Measurements from ENCODE around the gene EPHA5. TPM values are rescaled to one million over a fixed set of nuclear protein-coding genes. Genes with fewer than 3 reads are reported as not detected.

EPHA5 gene
- total RNA-seq, 1 experiment from 2014 or later = 0.04 TPM

DNA sequence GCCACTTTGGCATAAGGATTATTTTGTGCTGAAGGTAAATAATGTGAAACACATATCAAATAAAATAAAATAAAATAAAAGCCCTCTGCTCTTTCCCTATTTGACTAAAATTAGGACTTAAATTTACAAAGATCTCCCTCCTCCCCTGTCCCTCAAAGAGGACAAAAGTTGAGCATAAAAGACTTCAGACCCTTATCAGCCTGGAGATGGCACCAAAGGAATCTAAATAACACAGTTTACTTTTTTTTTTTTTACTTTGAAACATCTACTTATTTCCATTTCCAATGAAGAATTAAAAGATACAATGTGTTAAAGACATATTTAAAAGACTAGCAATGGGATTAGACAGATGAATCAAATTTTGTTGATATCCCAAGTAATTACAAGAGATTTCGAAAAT, 89.7 kb downstream of the EPHA5 start:
- Mint-ChIP-seq H3K27ac (no peak overlapping the region), H3K9me3 (no peaks in the 10 kb centered on the region)
- ATAC-seq = peak; percentile 30; the same call in 1 of the 2 replicates

DNA sequence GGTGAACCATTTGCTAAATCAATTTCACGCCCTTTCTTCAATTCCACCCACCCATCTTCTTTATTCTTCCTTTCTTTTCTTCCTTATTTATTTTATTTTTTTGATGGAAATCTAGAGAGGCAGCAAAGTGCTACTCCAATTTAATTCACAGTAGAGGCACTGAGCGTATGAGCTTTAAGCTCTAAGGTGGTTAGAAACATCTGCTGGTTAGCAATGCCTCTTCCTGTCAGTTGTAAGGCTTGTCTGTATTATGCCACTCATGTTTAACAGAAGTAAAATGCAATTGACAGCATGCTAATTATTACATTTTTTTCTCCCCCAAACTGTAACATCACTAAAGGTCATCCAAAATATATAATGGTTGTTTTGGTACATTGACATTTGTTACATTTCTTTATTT, 103.8 kb downstream of the EPHA5 start:
- Mint-ChIP-seq H3K27me3 (ENCODE audit: low read depth) (no peaks in the 10 kb centered on the region), H3K4me3 (no peak overlapping the region), H3K27ac (no peak overlapping the region), H3K4me1 (peaks cover 9% of the 10 kb centered on the region), H3K36me3 (no peaks in the 10 kb centered on the region), H3K9me3 (no peaks in the 10 kb centered on the region)
- CTCF ChIA-PET = no interaction called here
- POLR2A ChIA-PET = no interaction called here
- ATAC-seq (no peak), DNase-seq (ENCODE audit: low spot score) (no peak)
- TF ChIP-seq, protein P1, sequence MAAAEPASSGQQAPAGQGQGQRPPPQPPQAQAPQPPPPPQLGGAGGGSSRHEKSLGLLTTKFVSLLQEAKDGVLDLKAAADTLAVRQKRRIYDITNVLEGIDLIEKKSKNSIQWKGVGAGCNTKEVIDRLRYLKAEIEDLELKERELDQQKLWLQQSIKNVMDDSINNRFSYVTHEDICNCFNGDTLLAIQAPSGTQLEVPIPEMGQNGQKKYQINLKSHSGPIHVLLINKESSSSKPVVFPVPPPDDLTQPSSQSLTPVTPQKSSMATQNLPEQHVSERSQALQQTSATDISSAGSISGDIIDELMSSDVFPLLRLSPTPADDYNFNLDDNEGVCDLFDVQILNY (CRISPR knock-in tag; IDR thresholded peaks at IDR 0.05) = no peak
- TF ChIP-seq ELF4 (CRISPR knock-in tag; IDR thresholded peaks at IDR 0.05; ENCODE audit: low read depth) = no peak
- TF ChIP-seq TP53 (CRISPR knock-in tag; IDR thresholded peaks at IDR 0.05) = no peak
- TF ChIP-seq, protein P2, sequence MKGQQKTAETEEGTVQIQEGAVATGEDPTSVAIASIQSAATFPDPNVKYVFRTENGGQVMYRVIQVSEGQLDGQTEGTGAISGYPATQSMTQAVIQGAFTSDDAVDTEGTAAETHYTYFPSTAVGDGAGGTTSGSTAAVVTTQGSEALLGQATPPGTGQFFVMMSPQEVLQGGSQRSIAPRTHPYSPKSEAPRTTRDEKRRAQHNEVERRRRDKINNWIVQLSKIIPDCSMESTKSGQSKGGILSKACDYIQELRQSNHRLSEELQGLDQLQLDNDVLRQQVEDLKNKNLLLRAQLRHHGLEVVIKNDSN (CRISPR knock-in tag; IDR thresholded peaks at IDR 0.05) = no peak
- TF ChIP-seq ZNF138 (CRISPR knock-in tag; conservative IDR thresholded peaks at IDR 0.05) = no peak
- no peak for TF ChIP-seq ZNF232 (CRISPR knock-in tag; IDR thresholded peaks at IDR 0.05)
- no peak for TF ChIP-seq CREB1 (CRISPR knock-in tag; IDR thresholded peaks at IDR 0.05)
- TF ChIP-seq, protein P3, sequence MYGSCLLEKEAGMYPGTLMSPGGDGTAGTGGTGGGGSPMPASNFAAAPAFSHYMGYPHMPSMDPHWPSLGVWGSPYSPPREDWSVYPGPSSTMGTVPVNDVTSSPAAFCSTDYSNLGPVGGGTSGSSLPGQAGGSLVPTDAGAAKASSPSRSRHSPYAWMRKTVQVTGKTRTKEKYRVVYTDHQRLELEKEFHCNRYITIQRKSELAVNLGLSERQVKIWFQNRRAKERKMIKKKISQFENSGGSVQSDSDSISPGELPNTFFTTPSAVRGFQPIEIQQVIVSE (CRISPR knock-in tag; IDR thresholded peaks at IDR 0.05; ENCODE audit: borderline replicate concordance) = no peak
- TF ChIP-seq, protein P4, sequence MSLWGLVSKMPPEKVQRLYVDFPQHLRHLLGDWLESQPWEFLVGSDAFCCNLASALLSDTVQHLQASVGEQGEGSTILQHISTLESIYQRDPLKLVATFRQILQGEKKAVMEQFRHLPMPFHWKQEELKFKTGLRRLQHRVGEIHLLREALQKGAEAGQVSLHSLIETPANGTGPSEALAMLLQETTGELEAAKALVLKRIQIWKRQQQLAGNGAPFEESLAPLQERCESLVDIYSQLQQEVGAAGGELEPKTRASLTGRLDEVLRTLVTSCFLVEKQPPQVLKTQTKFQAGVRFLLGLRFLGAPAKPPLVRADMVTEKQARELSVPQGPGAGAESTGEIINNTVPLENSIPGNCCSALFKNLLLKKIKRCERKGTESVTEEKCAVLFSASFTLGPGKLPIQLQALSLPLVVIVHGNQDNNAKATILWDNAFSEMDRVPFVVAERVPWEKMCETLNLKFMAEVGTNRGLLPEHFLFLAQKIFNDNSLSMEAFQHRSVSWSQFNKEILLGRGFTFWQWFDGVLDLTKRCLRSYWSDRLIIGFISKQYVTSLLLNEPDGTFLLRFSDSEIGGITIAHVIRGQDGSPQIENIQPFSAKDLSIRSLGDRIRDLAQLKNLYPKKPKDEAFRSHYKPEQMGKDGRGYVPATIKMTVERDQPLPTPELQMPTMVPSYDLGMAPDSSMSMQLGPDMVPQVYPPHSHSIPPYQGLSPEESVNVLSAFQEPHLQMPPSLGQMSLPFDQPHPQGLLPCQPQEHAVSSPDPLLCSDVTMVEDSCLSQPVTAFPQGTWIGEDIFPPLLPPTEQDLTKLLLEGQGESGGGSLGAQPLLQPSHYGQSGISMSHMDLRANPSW (CRISPR knock-in tag; conservative IDR thresholded peaks at IDR 0.05; ENCODE audit: low read depth) = no peak
- TF ChIP-seq, protein P5, sequence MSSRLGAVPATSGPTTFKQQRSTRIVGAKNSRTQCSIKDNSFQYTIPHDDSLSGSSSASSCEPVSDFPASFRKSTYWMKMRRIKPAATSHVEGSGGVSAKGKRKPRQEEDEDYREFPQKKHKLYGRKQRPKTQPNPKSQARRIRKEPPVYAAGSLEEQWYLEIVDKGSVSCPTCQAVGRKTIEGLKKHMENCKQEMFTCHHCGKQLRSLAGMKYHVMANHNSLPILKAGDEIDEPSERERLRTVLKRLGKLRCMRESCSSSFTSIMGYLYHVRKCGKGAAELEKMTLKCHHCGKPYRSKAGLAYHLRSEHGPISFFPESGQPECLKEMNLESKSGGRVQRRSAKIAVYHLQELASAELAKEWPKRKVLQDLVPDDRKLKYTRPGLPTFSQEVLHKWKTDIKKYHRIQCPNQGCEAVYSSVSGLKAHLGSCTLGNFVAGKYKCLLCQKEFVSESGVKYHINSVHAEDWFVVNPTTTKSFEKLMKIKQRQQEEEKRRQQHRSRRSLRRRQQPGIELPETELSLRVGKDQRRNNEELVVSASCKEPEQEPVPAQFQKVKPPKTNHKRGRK (CRISPR knock-in tag; IDR thresholded peaks at IDR 0.05; ENCODE audit: borderline replicate concordance) = no peak
- TF ChIP-seq NFYB (CRISPR knock-in tag; conservative IDR thresholded peaks at IDR 0.05; ENCODE audit: low read depth) = no peak
- TF ChIP-seq, protein P6, sequence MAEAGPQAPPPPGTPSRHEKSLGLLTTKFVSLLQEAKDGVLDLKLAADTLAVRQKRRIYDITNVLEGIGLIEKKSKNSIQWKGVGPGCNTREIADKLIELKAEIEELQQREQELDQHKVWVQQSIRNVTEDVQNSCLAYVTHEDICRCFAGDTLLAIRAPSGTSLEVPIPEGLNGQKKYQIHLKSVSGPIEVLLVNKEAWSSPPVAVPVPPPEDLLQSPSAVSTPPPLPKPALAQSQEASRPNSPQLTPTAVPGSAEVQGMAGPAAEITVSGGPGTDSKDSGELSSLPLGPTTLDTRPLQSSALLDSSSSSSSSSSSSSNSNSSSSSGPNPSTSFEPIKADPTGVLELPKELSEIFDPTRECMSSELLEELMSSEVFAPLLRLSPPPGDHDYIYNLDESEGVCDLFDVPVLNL (CRISPR knock-in tag; IDR thresholded peaks at IDR 0.05; ENCODE audit: borderline replicate concordance, low read depth) = no peak
- no peak for TF ChIP-seq NR2C2 (CRISPR knock-in tag; IDR thresholded peaks at IDR 0.05)
- TF ChIP-seq SMAD3 (CRISPR knock-in tag; IDR thresholded peaks at IDR 0.05; ENCODE audit: borderline replicate concordance) = no peak

More for the DNA sequence above, 89.7 kb downstream of the EPHA5 start:
- CTCF ChIA-PET = no interaction called here
- Mint-ChIP-seq H3K4me1 (peaks cover 19% of the 10 kb centered on the region), H3K36me3 (no peaks in the 10 kb centered on the region), H3K27me3 (ENCODE audit: low read depth) (no peaks in the 10 kb centered on the region), H3K4me3 (no peak overlapping the region)
- POLR2A ChIA-PET = no interaction called here
- DNase-seq (ENCODE audit: low spot score) = no peak
- TF ChIP-seq, protein P7, sequence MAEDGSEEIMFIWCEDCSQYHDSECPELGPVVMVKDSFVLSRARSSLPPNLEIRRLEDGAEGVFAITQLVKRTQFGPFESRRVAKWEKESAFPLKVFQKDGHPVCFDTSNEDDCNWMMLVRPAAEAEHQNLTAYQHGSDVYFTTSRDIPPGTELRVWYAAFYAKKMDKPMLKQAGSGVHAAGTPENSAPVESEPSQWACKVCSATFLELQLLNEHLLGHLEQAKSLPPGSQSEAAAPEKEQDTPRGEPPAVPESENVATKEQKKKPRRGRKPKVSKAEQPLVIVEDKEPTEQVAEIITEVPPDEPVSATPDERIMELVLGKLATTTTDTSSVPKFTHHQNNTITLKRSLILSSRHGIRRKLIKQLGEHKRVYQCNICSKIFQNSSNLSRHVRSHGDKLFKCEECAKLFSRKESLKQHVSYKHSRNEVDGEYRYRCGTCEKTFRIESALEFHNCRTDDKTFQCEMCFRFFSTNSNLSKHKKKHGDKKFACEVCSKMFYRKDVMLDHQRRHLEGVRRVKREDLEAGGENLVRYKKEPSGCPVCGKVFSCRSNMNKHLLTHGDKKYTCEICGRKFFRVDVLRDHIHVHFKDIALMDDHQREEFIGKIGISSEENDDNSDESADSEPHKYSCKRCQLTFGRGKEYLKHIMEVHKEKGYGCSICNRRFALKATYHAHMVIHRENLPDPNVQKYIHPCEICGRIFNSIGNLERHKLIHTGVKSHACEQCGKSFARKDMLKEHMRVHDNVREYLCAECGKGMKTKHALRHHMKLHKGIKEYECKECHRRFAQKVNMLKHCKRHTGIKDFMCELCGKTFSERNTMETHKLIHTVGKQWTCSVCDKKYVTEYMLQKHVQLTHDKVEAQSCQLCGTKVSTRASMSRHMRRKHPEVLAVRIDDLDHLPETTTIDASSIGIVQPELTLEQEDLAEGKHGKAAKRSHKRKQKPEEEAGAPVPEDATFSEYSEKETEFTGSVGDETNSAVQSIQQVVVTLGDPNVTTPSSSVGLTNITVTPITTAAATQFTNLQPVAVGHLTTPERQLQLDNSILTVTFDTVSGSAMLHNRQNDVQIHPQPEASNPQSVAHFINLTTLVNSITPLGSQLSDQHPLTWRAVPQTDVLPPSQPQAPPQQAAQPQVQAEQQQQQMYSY (CRISPR knock-in tag; IDR thresholded peaks at IDR 0.05) = no peak
- TF ChIP-seq SMAD3 (CRISPR knock-in tag; IDR thresholded peaks at IDR 0.05; ENCODE audit: borderline replicate concordance) (no peak), ZNF671 (CRISPR knock-in tag; IDR thresholded peaks at IDR 0.05) (no peak), FOXP1 (CRISPR knock-in tag; IDR thresholded peaks at IDR 0.05; ENCODE audit: borderline replicate concordance) (no peak), NR3C1 (CRISPR knock-in tag; conservative IDR thresholded peaks at IDR 0.05; ENCODE audit: low read depth) (no peak), TCF7 (CRISPR knock-in tag; IDR thresholded peaks at IDR 0.05; ENCODE audit: low read depth) (no peak), CREB1 (CRISPR knock-in tag; IDR thresholded peaks at IDR 0.05) (no peak)

All from WTC11 (cell line).